Measurements from ENCODE around the gene MAST4. TPM values are rescaled to one million over a fixed set of nuclear protein-coding genes. Genes with fewer than 3 reads are reported as not detected.

Gene MAST4
- polyA plus RNA-seq, 1 experiment = 11.6 TPM

DNA sequence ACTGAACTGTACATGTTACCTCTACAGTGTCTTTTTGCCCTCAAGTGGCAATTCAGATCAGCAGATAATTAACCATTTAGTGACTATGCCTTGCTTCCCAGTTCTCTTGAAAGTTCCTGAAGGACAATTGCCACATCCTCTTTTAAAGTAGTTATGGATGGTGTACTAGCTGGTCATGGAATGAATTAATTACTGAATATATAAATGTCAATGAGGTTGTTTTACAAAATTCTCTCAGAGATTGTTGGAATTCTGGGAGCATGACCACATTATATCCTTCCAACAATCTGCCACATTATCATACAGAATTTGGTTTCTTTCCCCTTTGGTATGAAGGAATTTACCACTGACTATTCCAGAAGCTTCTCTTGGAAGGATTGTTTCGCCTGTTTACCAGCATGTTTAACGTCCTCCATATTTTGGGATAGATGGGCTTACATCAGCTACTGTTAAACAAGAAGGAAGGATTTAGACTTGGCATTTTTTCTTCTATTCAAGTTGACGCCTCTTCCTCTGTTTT is 424.0 kb downstream of the MAST4 start:
- Histone ChIP-seq H3K27me3 (ENCODE audit: control insufficient read depth, insufficient read depth, low read length) (no peaks in the 10 kb centered on the region), H3K4me3 (ENCODE audit: low read depth, low read length) (no peak overlapping the region), H3K27ac (ENCODE audit: low read depth, low read length) (no peak overlapping the region), H3K9me3 (ENCODE audit: control insufficient read depth, insufficient read depth, low read length) (no peaks in the 10 kb centered on the region)
- ChIA-PET POLR2A (no interaction called here), CTCF (no interaction called here)
- TF ChIP-seq, protein P1, sequence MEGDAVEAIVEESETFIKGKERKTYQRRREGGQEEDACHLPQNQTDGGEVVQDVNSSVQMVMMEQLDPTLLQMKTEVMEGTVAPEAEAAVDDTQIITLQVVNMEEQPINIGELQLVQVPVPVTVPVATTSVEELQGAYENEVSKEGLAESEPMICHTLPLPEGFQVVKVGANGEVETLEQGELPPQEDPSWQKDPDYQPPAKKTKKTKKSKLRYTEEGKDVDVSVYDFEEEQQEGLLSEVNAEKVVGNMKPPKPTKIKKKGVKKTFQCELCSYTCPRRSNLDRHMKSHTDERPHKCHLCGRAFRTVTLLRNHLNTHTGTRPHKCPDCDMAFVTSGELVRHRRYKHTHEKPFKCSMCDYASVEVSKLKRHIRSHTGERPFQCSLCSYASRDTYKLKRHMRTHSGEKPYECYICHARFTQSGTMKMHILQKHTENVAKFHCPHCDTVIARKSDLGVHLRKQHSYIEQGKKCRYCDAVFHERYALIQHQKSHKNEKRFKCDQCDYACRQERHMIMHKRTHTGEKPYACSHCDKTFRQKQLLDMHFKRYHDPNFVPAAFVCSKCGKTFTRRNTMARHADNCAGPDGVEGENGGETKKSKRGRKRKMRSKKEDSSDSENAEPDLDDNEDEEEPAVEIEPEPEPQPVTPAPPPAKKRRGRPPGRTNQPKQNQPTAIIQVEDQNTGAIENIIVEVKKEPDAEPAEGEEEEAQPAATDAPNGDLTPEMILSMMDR (IDR thresholded peaks at IDR 0.05; ENCODE audit: low read depth, low read length) = no peak
- no peak for DNase-seq (ENCODE audit: low read depth, low spot score)

DNA sequence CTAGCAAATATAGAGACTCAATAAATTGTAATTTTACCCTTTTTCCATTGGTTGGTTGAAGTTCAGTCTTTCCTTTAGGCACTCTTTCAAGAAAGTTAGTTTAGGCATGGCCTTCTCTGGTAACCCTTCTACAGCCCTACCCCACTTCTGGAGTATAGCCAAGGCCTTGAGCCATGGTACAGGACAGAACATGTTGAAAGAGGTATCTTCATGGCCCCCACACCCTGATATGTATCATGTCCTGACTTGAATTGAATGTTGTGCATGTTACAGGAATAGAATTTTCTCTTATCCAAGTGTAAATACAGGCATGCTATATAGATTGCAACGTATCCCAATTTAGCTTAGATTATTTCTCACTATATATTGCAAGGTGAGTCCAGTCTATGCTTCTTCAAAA is 424.8 kb downstream of the MAST4 start:
- CTCF ChIA-PET = interaction anchor here (3.1 kb wide), 1 partner anchor 33 kb away, joined by 14 read pairs; no protein-coding TSS in a partner anchor
- TF ChIP-seq, protein P1 (IDR thresholded peaks at IDR 0.05; ENCODE audit: low read depth, low read length) = no peak
- DNase-seq (ENCODE audit: low read depth, low spot score) = no peak
- no peak overlapping the region for H3K4me3 ChIP-seq (ENCODE audit: low read depth, low read length)
- POLR2A ChIA-PET = no interaction called here
- H3K27ac ChIP-seq (ENCODE audit: low read depth, low read length) = no peak overlapping the region
- H3K27me3 ChIP-seq (ENCODE audit: control insufficient read depth, insufficient read depth, low read length) = no peaks in the 10 kb centered on the region
- H3K9me3 ChIP-seq (ENCODE audit: control insufficient read depth, insufficient read depth, low read length) = no peaks in the 10 kb centered on the region

DNA sequence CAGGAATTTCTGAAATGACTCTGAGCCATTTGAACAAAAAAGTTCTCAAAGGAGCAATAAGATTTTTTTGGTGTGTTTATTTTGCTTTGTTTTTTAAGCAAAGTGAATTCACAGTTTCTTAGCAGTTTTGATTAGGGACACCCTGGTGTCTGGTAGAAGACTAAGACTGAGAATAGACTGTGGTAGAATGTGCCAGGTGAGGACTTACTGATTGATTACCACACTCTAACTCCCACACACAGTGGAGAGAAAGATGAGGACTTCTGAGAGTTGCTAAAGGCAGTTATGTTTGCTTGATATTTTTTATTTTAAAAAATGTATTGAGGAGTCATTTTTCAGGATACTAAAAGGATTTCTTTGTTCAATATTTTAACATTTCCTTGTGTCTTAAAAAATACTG is 425.3 kb downstream of the MAST4 start:
- DNase-seq (ENCODE audit: low read depth, low spot score) = no peak
- ChIA-PET CTCF (interaction anchor here (3.1 kb wide), 1 partner anchor 34 kb away, joined by 14 read pairs; no protein-coding TSS in a partner anchor), POLR2A (no interaction called here)

DNA sequence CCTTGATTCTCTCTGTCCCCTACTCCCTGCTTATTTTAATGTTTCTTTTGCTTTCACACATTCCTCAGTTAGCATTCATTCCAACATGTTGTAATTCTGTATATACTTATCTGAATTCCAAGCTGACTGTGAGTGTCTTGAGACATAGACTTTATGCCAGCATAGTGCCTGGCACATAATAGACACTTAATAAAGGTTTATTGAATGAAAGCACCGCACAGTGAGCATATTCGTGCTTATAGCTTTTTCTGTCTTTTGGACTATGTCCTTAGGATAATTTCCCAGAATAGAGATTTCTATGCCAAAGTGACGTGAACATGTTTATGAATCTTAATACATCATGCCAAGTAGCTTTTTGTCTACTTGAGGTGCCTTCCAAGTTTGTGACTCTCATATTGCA is 425.8 kb downstream of the MAST4 start:
- no peak for DNase-seq (ENCODE audit: low read depth, low spot score)
- Histone ChIP-seq H3K9me3 (ENCODE audit: control insufficient read depth, insufficient read depth, low read length) (no peaks in the 10 kb centered on the region), H3K27me3 (ENCODE audit: control insufficient read depth, insufficient read depth, low read length) (no peaks in the 10 kb centered on the region), H3K4me3 (ENCODE audit: low read depth, low read length) (no peak overlapping the region), H3K27ac (ENCODE audit: low read depth, low read length) (no peak overlapping the region)
- ChIA-PET CTCF (interaction anchor here (1.0 to 3.1 kb wide), 2 partner anchors 29 to 34 kb away, joined by 3 to 14 read pairs; no protein-coding TSS in a partner anchor), POLR2A (interaction anchor here (0.8 kb wide), 1 partner anchor 11 kb away, joined by 4 read pairs; no protein-coding TSS in a partner anchor)
- TF ChIP-seq, protein P1 (IDR thresholded peaks at IDR 0.05; ENCODE audit: low read depth, low read length) = no peak

More for the DNA sequence above, 425.3 kb downstream of the MAST4 start:
- TF ChIP-seq, protein P1 (IDR thresholded peaks at IDR 0.05; ENCODE audit: low read depth, low read length) = no peak
- no peak overlapping the region for H3K4me3 ChIP-seq (ENCODE audit: low read depth, low read length)
- no peak overlapping the region for H3K27ac ChIP-seq (ENCODE audit: low read depth, low read length)
- no peaks in the 10 kb centered on the region for H3K9me3 ChIP-seq (ENCODE audit: control insufficient read depth, insufficient read depth, low read length)
- no peaks in the 10 kb centered on the region for H3K27me3 ChIP-seq (ENCODE audit: control insufficient read depth, insufficient read depth, low read length)

DNA sequence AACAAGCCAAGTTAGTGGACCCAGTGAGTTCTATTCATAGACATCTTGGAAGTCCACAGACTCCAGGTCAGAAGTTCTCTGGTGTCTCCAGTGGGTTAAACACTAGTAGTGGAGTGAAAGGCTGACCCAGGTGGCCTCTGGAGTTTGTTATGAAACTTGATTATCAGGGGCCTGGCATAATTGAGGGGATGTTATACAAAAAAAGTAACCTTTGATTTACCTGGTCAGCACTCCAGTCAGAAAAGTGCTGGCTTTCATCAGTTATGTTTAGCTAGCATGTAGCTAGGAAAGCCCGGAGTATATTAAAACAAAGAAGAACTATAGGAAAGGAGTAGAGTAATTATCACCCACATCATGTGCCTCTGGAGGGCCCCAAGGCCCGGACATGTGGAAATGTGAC is 429.3 kb downstream of the MAST4 start:
- ChIA-PET POLR2A (no interaction called here), CTCF (interaction anchor here (1.0 kb wide), 1 partner anchor 133 kb away, joined by 3 read pairs; no protein-coding TSS in a partner anchor)
- Histone ChIP-seq H3K27ac (ENCODE audit: low read depth, low read length) (no peak overlapping the region), H3K4me3 (ENCODE audit: low read depth, low read length) (no peak overlapping the region), H3K27me3 (ENCODE audit: control insufficient read depth, insufficient read depth, low read length) (no peaks in the 10 kb centered on the region), H3K9me3 (ENCODE audit: control insufficient read depth, insufficient read depth, low read length) (no peaks in the 10 kb centered on the region)
- DNase-seq (ENCODE audit: low read depth, low spot score) = no peak
- TF ChIP-seq, protein P1 (IDR thresholded peaks at IDR 0.05; ENCODE audit: low read depth, low read length) = no peak
